ENCODE results near the gene ERP27. TPM values are rescaled to one million over a fixed set of nuclear protein-coding genes. Genes with fewer than 3 reads are reported as not detected.

Gene ERP27
- 10 to 100 TPM; 10.1 to 11.8 TPM for total RNA-seq

GRCh38 chr12:14938301-14938700 lies at the start of gene ERP27:
TSS of gene ERP27 (minus strand) at chr12:14938537. CDS start at chr12:14938508, 29 bp downstream.
- Mint-ChIP-seq H3K36me3 (peaks cover 72% of the 10 kb centered on the region), H3K27me3 (no peaks in the 10 kb centered on the region), H3K27ac (peak within 1 kb of the TSS; percentile 67), H3K4me1 (peaks cover 17% of the 10 kb centered on the region), H3K4me3 (no peak within 1 kb of the TSS), H3K9me3 (no peaks in the 10 kb centered on the region)
- DNase-seq (no peak), ATAC-seq (ENCODE audit: low read depth) (no peak)
- POLR2A ChIA-PET, result interaction anchor here (0.9 to 2.5 kb wide), 2 partner anchors 10 to 12 kb away, joined by 4 to 6 read pairs; no protein-coding TSS in a partner anchor

- Mint-ChIP-seq H3K36me3 (peaks cover 11% of the 10 kb centered on the region), H3K27ac (no peak overlapping the region), H3K27me3 (no peaks in the 10 kb centered on the region), H3K4me1 (peaks cover 18% of the 10 kb centered on the region), H3K9me3 (peaks cover 13% of the 10 kb centered on the region), H3K4me3 (no peak overlapping the region)
- POLR2A ChIA-PET, result no interaction called here
- DNase-seq (no peak), ATAC-seq (ENCODE audit: low read depth) (no peak)
Measured at GRCh38 chr12:14988035-14988434, 49.7 kb upstream of the ERP27 start.

GRCh38 chr12:14986449-14986848 lies 48.1 kb upstream of the ERP27 start:
- DNase-seq (no peak), ATAC-seq (ENCODE audit: low read depth) (no peak)
- H3K36me3 Mint-ChIP-seq, result peaks cover 10% of the 10 kb centered on the region
- H3K27me3 Mint-ChIP-seq, result no peaks in the 10 kb centered on the region
- peaks cover 11% of the 10 kb centered on the region for H3K9me3 Mint-ChIP-seq
- POLR2A ChIA-PET, result no interaction called here
- H3K4me1 Mint-ChIP-seq, result peaks cover 28% of the 10 kb centered on the region
- no peak overlapping the region for H3K27ac Mint-ChIP-seq
- no peak overlapping the region for H3K4me3 Mint-ChIP-seq

- H3K4me1 Mint-ChIP-seq, result peaks cover 43% of the 10 kb centered on the region
- H3K36me3 Mint-ChIP-seq, result peaks cover 4% of the 10 kb centered on the region
- ATAC-seq (ENCODE audit: low read depth) (no peak), DNase-seq (no peak)
- H3K27me3 Mint-ChIP-seq, result no peaks in the 10 kb centered on the region
- POLR2A ChIA-PET, result interaction anchor here (1.0 to 1.4 kb wide), 2 partner anchors 31 to 215 kb away, joined by 4 to 5 read pairs; no protein-coding TSS in a partner anchor
- H3K4me3 Mint-ChIP-seq, result no peak overlapping the region
- H3K9me3 Mint-ChIP-seq, result peaks cover 2% of the 10 kb centered on the region
- no peak overlapping the region for H3K27ac Mint-ChIP-seq
Measured at GRCh38 chr12:14984766-14985285, 46.5 kb upstream of the ERP27 start.

- peaks cover 2% of the 10 kb centered on the region for H3K9me3 Mint-ChIP-seq
- no peak overlapping the region for H3K4me3 Mint-ChIP-seq
- no peak overlapping the region for H3K27ac Mint-ChIP-seq
- H3K4me1 Mint-ChIP-seq, result peaks cover 46% of the 10 kb centered on the region
- POLR2A ChIA-PET, result interaction anchor here (1.1 to 1.9 kb wide), 3 partner anchors 22 to 214 kb away, joined by 4 to 14 read pairs (median 10); partner anchors contain the start of gene ARHGDIB
- no peak for DNase-seq
- H3K27me3 Mint-ChIP-seq, result no peaks in the 10 kb centered on the region
- peaks cover 4% of the 10 kb centered on the region for H3K36me3 Mint-ChIP-seq
- no peak for ATAC-seq (ENCODE audit: low read depth)
Measured at GRCh38 chr12:14984036-14984435, 45.7 kb upstream of the ERP27 start.

- POLR2A ChIA-PET, result interaction anchor here (1.0 to 1.9 kb wide), 3 partner anchors 21 to 212 kb away, joined by 5 to 14 read pairs (median 10); partner anchors contain the start of gene ARHGDIB
- Mint-ChIP-seq H3K9me3 (no peaks in the 10 kb centered on the region), H3K27ac (peak overlapping the region; percentile 81), H3K4me1 (peaks cover 56% of the 10 kb centered on the region), H3K4me3 (peak overlapping the region; percentile 47), H3K27me3 (no peaks in the 10 kb centered on the region), H3K36me3 (peaks cover 6% of the 10 kb centered on the region)
- DNase-seq (no peak), ATAC-seq (ENCODE audit: low read depth) (peak; percentile 50)
Measured at GRCh38 chr12:14982991-14983390, 44.7 kb upstream of the ERP27 start.

- H3K36me3 Mint-ChIP-seq, result peaks cover 6% of the 10 kb centered on the region
- H3K27me3 Mint-ChIP-seq, result no peaks in the 10 kb centered on the region
- no peaks in the 10 kb centered on the region for H3K9me3 Mint-ChIP-seq
- POLR2A ChIA-PET, result interaction anchor here (1.0 to 2.8 kb wide), 3 partner anchors 20 to 28 kb away, joined by 5 to 14 read pairs (median 13); partner anchors contain the start of gene ARHGDIB
- H3K4me3 Mint-ChIP-seq, result peak overlapping the region; percentile 47
- DNase-seq, result no peak
- peaks cover 60% of the 10 kb centered on the region for H3K4me1 Mint-ChIP-seq
- H3K27ac Mint-ChIP-seq, result peak overlapping the region; percentile 81
- no peak for ATAC-seq (ENCODE audit: low read depth)
Measured at GRCh38 chr12:14982562-14982961, 44.2 kb upstream of the ERP27 start.

- peak overlapping the region; percentile 1 for H3K27ac Mint-ChIP-seq
- peaks cover 6% of the 10 kb centered on the region for H3K36me3 Mint-ChIP-seq
- H3K27me3 Mint-ChIP-seq, result no peaks in the 10 kb centered on the region
- H3K4me1 Mint-ChIP-seq, result peaks cover 60% of the 10 kb centered on the region
- no peaks in the 10 kb centered on the region for H3K9me3 Mint-ChIP-seq
- ATAC-seq (ENCODE audit: low read depth) (no peak), DNase-seq (no peak)
- H3K4me3 Mint-ChIP-seq, result peak overlapping the region; percentile 4
- POLR2A ChIA-PET, result interaction anchor here (0.5 to 2.8 kb wide), 3 partner anchors 19 to 585 kb away, joined by 3 to 13 read pairs (median 4); partner anchors contain the start of gene ARHGDIB
Measured at GRCh38 chr12:14981049-14981448, 42.7 kb upstream of the ERP27 start.

- ATAC-seq (ENCODE audit: low read depth) (peak; percentile 51), DNase-seq (no peak)
- Mint-ChIP-seq H3K4me3 (peak overlapping the region; percentile 35), H3K9me3 (no peaks in the 10 kb centered on the region), H3K27me3 (no peaks in the 10 kb centered on the region), H3K4me1 (peaks cover 55% of the 10 kb centered on the region), H3K36me3 (peaks cover 6% of the 10 kb centered on the region), H3K27ac (peak overlapping the region; percentile 52)
- POLR2A ChIA-PET, result interaction anchor here (0.5 to 2.8 kb wide), 4 partner anchors 17 to 209 kb away, joined by 3 to 13 read pairs (median 4); partner anchors contain the start of gene ARHGDIB
Measured at GRCh38 chr12:14979468-14979867, 41.1 kb upstream of the ERP27 start.

- DNase-seq (no peak), ATAC-seq (ENCODE audit: low read depth) (no peak)
- no peaks in the 10 kb centered on the region for H3K27me3 Mint-ChIP-seq
- POLR2A ChIA-PET, result interaction anchor here (1.7 kb wide), 1 partner anchor 15 kb away, joined by 8 read pairs; the partner anchor contains the start of gene ARHGDIB
- peaks cover 8% of the 10 kb centered on the region for H3K36me3 Mint-ChIP-seq
- no peak overlapping the region for H3K4me3 Mint-ChIP-seq
- H3K9me3 Mint-ChIP-seq, result no peaks in the 10 kb centered on the region
- peaks cover 52% of the 10 kb centered on the region for H3K4me1 Mint-ChIP-seq
- no peak overlapping the region for H3K27ac Mint-ChIP-seq
Measured at GRCh38 chr12:14976658-14977057, 38.3 kb upstream of the ERP27 start.

GRCh38 chr12:14975457-14975856 lies 37.1 kb upstream of the ERP27 start:
- Mint-ChIP-seq H3K27me3 (no peaks in the 10 kb centered on the region), H3K4me1 (peaks cover 41% of the 10 kb centered on the region), H3K36me3 (peaks cover 3% of the 10 kb centered on the region), H3K9me3 (no peaks in the 10 kb centered on the region), H3K27ac (no peak overlapping the region), H3K4me3 (no peak overlapping the region)
- ATAC-seq (ENCODE audit: low read depth) (no peak), DNase-seq (no peak)
- POLR2A ChIA-PET, result interaction anchor here (1.2 kb wide), 1 partner anchor 204 kb away, joined by 4 read pairs; a partner anchor contains a TSS

- no peak overlapping the region for H3K27ac Mint-ChIP-seq
- peaks cover 35% of the 10 kb centered on the region for H3K4me1 Mint-ChIP-seq
- peaks cover 6% of the 10 kb centered on the region for H3K36me3 Mint-ChIP-seq
- no peak overlapping the region for H3K4me3 Mint-ChIP-seq
- ATAC-seq (ENCODE audit: low read depth), result no peak
- POLR2A ChIA-PET, result interaction anchor here (1.2 kb wide), 1 partner anchor 203 kb away, joined by 4 read pairs; a partner anchor contains a TSS
- DNase-seq, result no peak
- H3K9me3 Mint-ChIP-seq, result no peaks in the 10 kb centered on the region
- H3K27me3 Mint-ChIP-seq, result no peaks in the 10 kb centered on the region
Measured at GRCh38 chr12:14974633-14975032, 36.3 kb upstream of the ERP27 start.

- H3K27me3 Mint-ChIP-seq, result no peaks in the 10 kb centered on the region
- no peak within 1 kb of the TSS for H3K4me3 Mint-ChIP-seq
- DNase-seq (no peak), ATAC-seq (ENCODE audit: low read depth) (no peak)
- POLR2A ChIA-PET, result no interaction called here
- H3K36me3 Mint-ChIP-seq, result peaks cover 5% of the 10 kb centered on the region
- peak within 1 kb of the TSS; percentile 34 for H3K27ac Mint-ChIP-seq
- peaks cover 19% of the 10 kb centered on the region for H3K4me1 Mint-ChIP-seq
- H3K9me3 Mint-ChIP-seq, result no peaks in the 10 kb centered on the region
Measured at GRCh38 chr12:14972816-14973215, 34.5 kb upstream of the ERP27 start, which contains the start of gene PDE6H. TSS of gene PDE6H (plus strand) at chr12:14973042. CDS start at chr12:14978013, 4,971 bp downstream.

- ATAC-seq (ENCODE audit: low read depth) (no peak), DNase-seq (no peak)
- POLR2A ChIA-PET, result no interaction called here
- Mint-ChIP-seq H3K4me1 (peaks cover 19% of the 10 kb centered on the region), H3K4me3 (no peak overlapping the region), H3K36me3 (peaks cover 5% of the 10 kb centered on the region), H3K27ac (no peak overlapping the region), H3K27me3 (no peaks in the 10 kb centered on the region), H3K9me3 (no peaks in the 10 kb centered on the region)
Measured at GRCh38 chr12:14970473-14970872, 32.1 kb upstream of the ERP27 start.
